Trophoblast cell (in vitro differentiated cells and primary cell): ENCODE measurements around the gene ASB16.
A peak's percentile ranks its signal among the peaks of the same experiment; 100 is the strongest.

Source experiments
- DNase-seq, 2 donors: peaks; one replicate each; pipeline ENCODE4 v3.0.0-alpha.2; 2016
- H2AFZ ChIP-seq: 2 replicates; pipeline ENCODE4 v1.6.1; 2013; ENCODE audit warnings: low read length, moderate library complexity, mild to moderate bottlenecking; ENCODE audit not compliant: insufficient read depth, poor library complexity
- H2AK5ac ChIP-seq: 2 replicates; pipeline ENCODE4 v1.6.1; 2013; ENCODE audit warnings: mild to moderate bottlenecking, low read length
- H2BK120ac ChIP-seq: 2 replicates; pipeline ENCODE4 v1.6.1; 2013; ENCODE audit warnings: low read length, mild to moderate bottlenecking, moderate library complexity; ENCODE audit not compliant: insufficient read depth, poor library complexity
- H2BK12ac ChIP-seq: 2 replicates; pipeline ENCODE4 v1.6.1; 2013; ENCODE audit warnings: mild to moderate bottlenecking, low read length, moderate library complexity
- H2BK5ac ChIP-seq: 2 replicates; pipeline ENCODE4 v1.6.1; 2013; ENCODE audit warnings: low read length, low read depth, moderate library complexity, mild to moderate bottlenecking; ENCODE audit not compliant: poor library complexity
- H3K14ac ChIP-seq: 2 replicates; pipeline ENCODE4 v1.6.1; 2013; ENCODE audit warnings: mild to moderate bottlenecking, low read length
- H3K18ac ChIP-seq: 2 replicates; pipeline ENCODE4 v1.6.1; 2013; ENCODE audit warnings: mild to moderate bottlenecking, low read length
- H3K23ac ChIP-seq: 2 replicates; pipeline ENCODE4 v1.6.1; 2013; ENCODE audit warnings: low read length
- H3K27ac ChIP-seq: 2 replicates; pipeline ENCODE4 v1.5.1; 2013; ENCODE audit warnings: low read depth, mild to moderate bottlenecking, inconsistent platforms, low read length, moderate library complexity
- H3K27me3 ChIP-seq: 2 replicates; pipeline ENCODE4 v1.6.1; 2013; ENCODE audit warnings: inconsistent platforms, mild to moderate bottlenecking, low read length, moderate library complexity; ENCODE audit not compliant: insufficient read depth
- H3K36me3 ChIP-seq, 2 experiments: 1 replicate in 1 of 2; 2 replicates in 1 of 2; pipeline ENCODE4 v1.6.1; 2013; ENCODE audit warnings: low read length in 2 of 2, mild to moderate bottlenecking in 2 of 2, moderate library complexity in 1 of 2; ENCODE audit not compliant: insufficient read depth in 2 of 2, control insufficient read depth in 1 of 2
- H3K4ac ChIP-seq: 2 replicates; pipeline ENCODE4 v1.6.1; 2013; ENCODE audit warnings: low read depth, mild to moderate bottlenecking, low read length, moderate library complexity
- H3K4me1 ChIP-seq, 2 experiments: 1 replicate in 1 of 2; 2 replicates in 1 of 2; pipeline ENCODE4 v1.6.1; 2013; ENCODE audit warnings: low read length in 2 of 2, mild to moderate bottlenecking in 2 of 2, moderate library complexity in 1 of 2; ENCODE audit not compliant: insufficient read depth in 2 of 2, control insufficient read depth in 1 of 2
- H3K4me2 ChIP-seq: 2 replicates; pipeline ENCODE4 v1.6.1; 2013; ENCODE audit warnings: inconsistent platforms, mild to moderate bottlenecking, low read length, moderate library complexity
- H3K4me3 ChIP-seq: 2 replicates; pipeline ENCODE4 v1.5.1; 2013; ENCODE audit warnings: mild to moderate bottlenecking, low read depth, low read length, inconsistent platforms
- H3K79me1 ChIP-seq: one replicate; pipeline ENCODE4 v1.6.1; 2013; ENCODE audit warnings: low read length
- H3K79me2 ChIP-seq: 2 replicates; pipeline ENCODE4 v1.6.1; 2013; ENCODE audit warnings: low read length, mild to moderate bottlenecking; ENCODE audit not compliant: control insufficient read depth, insufficient read depth, poor library complexity
- H3K9ac ChIP-seq: 2 replicates; pipeline ENCODE4 v1.6.1; 2013; ENCODE audit warnings: mild to moderate bottlenecking, low read length
- H3K9me3 ChIP-seq: 2 replicates; pipeline ENCODE4 v1.6.1; 2013; ENCODE audit warnings: low read depth, mild to moderate bottlenecking, control low read depth, inconsistent platforms, low read length; ENCODE audit not compliant: insufficient read depth
- H4K12ac ChIP-seq: 2 replicates; pipeline ENCODE4 v1.6.1; 2013; ENCODE audit warnings: low read depth, mild to moderate bottlenecking, low read length, moderate library complexity
- H4K8ac ChIP-seq: 2 replicates; pipeline ENCODE4 v1.6.1; 2013; ENCODE audit warnings: low read depth, mild to moderate bottlenecking, low read length, moderate library complexity
- H4K91ac ChIP-seq: one replicate; pipeline ENCODE4 v1.6.1; 2013; ENCODE audit warnings: low read depth, mild to moderate bottlenecking, low read length, moderate library complexity
- WGBS: extraction: QIAGEN DNeasy Blood & Tissue Kit; methylation state at CpG from one replicate; pipeline ENCODE4 v1.1.7; 2013; ENCODE audit warnings: missing lambda C conversion rate; ENCODE audit not compliant: insufficient read length, insufficient coverage; ENCODE audit errors: extremely low coverage; 5-methylcytosine and 5-hydroxymethylcytosine counted together

ASB16 gene

GRCh38 chr17:44210342-44211192, 40.1 kb downstream of the ASB16 start:
- Histone ChIP-seq H4K12ac (no peak overlapping the region), H3K9me3 (no peaks in the 10 kb centered on the region), H2AK5ac (no peak overlapping the region), H2BK12ac (no peak overlapping the region), H4K91ac (no peak overlapping the region), H3K4me3 (no peak overlapping the region), H3K27me3 (no peaks in the 10 kb centered on the region), H3K4ac (no peak overlapping the region), H2BK120ac (no peak overlapping the region), H2AFZ (no peak overlapping the region), H3K4me1 (peaks cover 3 to 4% of the 10 kb centered on the region in 2 experiments), H3K14ac (no peak overlapping the region), H3K36me3 (peaks cover 77 to 79% of the 10 kb centered on the region in 2 experiments), H3K18ac (no peak overlapping the region), H3K23ac (no peak overlapping the region), H2BK5ac (no peak overlapping the region), H3K79me1 (no peaks in the 10 kb centered on the region), H4K8ac (peak overlapping the region; percentile 9), H3K79me2 (no peaks in the 10 kb centered on the region), H3K27ac (no peak overlapping the region), H3K9ac (no peak overlapping the region), H3K4me2 (no peak overlapping the region)
- DNase-seq: peak; percentile 82 to 92
- no CpG with 5 or more reads among the region's 64 CpGs for WGBS

GRCh38 chr17:44211281-44212265, 41.1 kb downstream of the ASB16 start:
- Histone ChIP-seq H2BK12ac (no peak overlapping the region), H3K18ac (no peak overlapping the region), H3K4me3 (no peak overlapping the region), H3K9ac (no peak overlapping the region), H3K79me2 (no peaks in the 10 kb centered on the region), H3K14ac (no peak overlapping the region), H3K23ac (no peak overlapping the region), H4K12ac (no peak overlapping the region), H3K4me2 (no peak overlapping the region), H3K27ac (no peak overlapping the region), H2AK5ac (no peak overlapping the region), H3K9me3 (no peaks in the 10 kb centered on the region), H2BK120ac (no peak overlapping the region), H3K4me1 (peaks cover 3 to 4% of the 10 kb centered on the region in 2 experiments), H3K36me3 (peaks cover 84 to 86% of the 10 kb centered on the region in 2 experiments), H2AFZ (no peak overlapping the region), H4K8ac (no peak overlapping the region), H2BK5ac (no peak overlapping the region), H3K27me3 (no peaks in the 10 kb centered on the region), H4K91ac (no peak overlapping the region), H3K4ac (no peak overlapping the region), H3K79me1 (no peaks in the 10 kb centered on the region)
- WGBS: no CpG with 5 or more reads among the region's 30 CpGs
- DNase-seq: no peak

- Histone ChIP-seq H2AFZ (no peak overlapping the region), H3K9ac (no peak overlapping the region), H3K79me1 (no peaks in the 10 kb centered on the region), H4K8ac (no peak overlapping the region), H3K27me3 (no peaks in the 10 kb centered on the region), H3K14ac (no peak overlapping the region), H2BK12ac (no peak overlapping the region), H3K4ac (no peak overlapping the region), H4K91ac (no peak overlapping the region), H3K23ac (no peak overlapping the region), H2BK5ac (no peak overlapping the region), H3K4me2 (no peak overlapping the region), H3K36me3 (peaks cover 75 to 86% of the 10 kb centered on the region in 2 experiments), H3K4me3 (no peak overlapping the region), H3K9me3 (no peaks in the 10 kb centered on the region), H2BK120ac (no peak overlapping the region), H3K27ac (no peak overlapping the region), H3K4me1 (peaks cover 6 to 8% of the 10 kb centered on the region in 2 experiments), H3K79me2 (peaks cover 2% of the 10 kb centered on the region), H2AK5ac (no peak overlapping the region), H4K12ac (no peak overlapping the region), H3K18ac (no peak overlapping the region)
- no peak for DNase-seq
- no CpG with 5 or more reads among the region's 31 CpGs for WGBS
These were observed 42.3 kb downstream of the ASB16 start for GRCh38 chr17:44212507-44213402.
